Loucy (cell line): ENCODE measurements around the gene MYNN.

ENCODE experiments used
- H2AFZ ChIP-seq: fragments of 200-600 bp; sonication (generic); 2 replicates; pipeline ENCODE4 v1.6.0; 2016; ENCODE audit warnings: antibody characterized with exemption, mild to moderate bottlenecking, low read length, moderate library complexity
- H3F3A ChIP-seq: fragments of 200-600 bp; 2 replicates; pipeline ENCODE4 v1.6.0; 2016; ENCODE audit warnings: antibody characterized with exemption, low read depth, mild to moderate bottlenecking
- H3K27me3 ChIP-seq: fragments of 200-600 bp; sonication (generic); 2 replicates; pipeline ENCODE4 v1.6.1; 2014; ENCODE audit warnings: low read length, mild to moderate bottlenecking; ENCODE audit not compliant: insufficient read depth, poor library complexity, severe bottlenecking
- H3K36me3 ChIP-seq: fragments of 200-600 bp; sonication (generic); 2 replicates; pipeline ENCODE4 v1.6.1; 2016; ENCODE audit warnings: low read length; ENCODE audit not compliant: insufficient read depth
- H3K4me1 ChIP-seq: fragments of 200-600 bp; sonication (generic); 2 replicates; pipeline ENCODE4 v1.5.1; 2014; ENCODE audit warnings: low read length, mild to moderate bottlenecking; ENCODE audit not compliant: insufficient read depth, poor library complexity, severe bottlenecking
- H3K4me2 ChIP-seq: fragments of 200-600 bp; sonication (generic); 2 replicates; pipeline ENCODE4 v1.6.0; 2014; ENCODE audit warnings: antibody characterized with exemption, low read length, low read depth, mild to moderate bottlenecking; ENCODE audit not compliant: poor library complexity, severe bottlenecking
- H3K4me3 ChIP-seq: fragments of 200-600 bp; sonication (generic); 2 replicates; pipeline ENCODE4 v1.5.1; 2014; ENCODE audit warnings: low read length, mild to moderate bottlenecking, mixed read lengths; ENCODE audit not compliant: poor library complexity, severe bottlenecking
- H3K79me2 ChIP-seq: fragments of 200-600 bp; sonication (generic); 2 replicates; pipeline ENCODE4 v1.6.1; 2014; ENCODE audit warnings: low read length; ENCODE audit not compliant: insufficient read depth
- H3K9ac ChIP-seq: fragments of 200-600 bp; sonication (generic); 2 replicates; pipeline ENCODE4 v1.6.0; 2014; ENCODE audit warnings: mild to moderate bottlenecking, low read depth, low read length, moderate library complexity; ENCODE audit not compliant: poor library complexity, severe bottlenecking
- H3K9me2 ChIP-seq: fragments of 200-600 bp; sonication (generic); replicated peaks from 2 replicates; pipeline ENCODE4 v1.6.1; 2016; ENCODE audit warnings: low read depth, low read length, mixed read lengths
- H3K9me3 ChIP-seq: fragments of 200-600 bp; sonication (generic); 2 replicates; pipeline ENCODE4 v1.6.1; 2014; ENCODE audit warnings: mild to moderate bottlenecking, antibody characterized with exemption, low read length, low read depth; ENCODE audit not compliant: insufficient read depth
- H4K20me1 ChIP-seq: fragments of 200-600 bp; sonication (generic); 2 replicates; pipeline ENCODE4 v1.6.0; 2014; ENCODE audit warnings: antibody characterized with exemption, low read length, mild to moderate bottlenecking; ENCODE audit not compliant: insufficient read depth, poor library complexity, severe bottlenecking
- CTCF ChIP-seq: fragments of 200-600 bp; sonication (generic); conservative IDR thresholded peaks from 2 replicates; pipeline ENCODE4 v1.5.1; 2014; ENCODE audit warnings: mild to moderate bottlenecking, antibody characterized with exemption, low read length
- EZH2phosphoT487 ChIP-seq: fragments of 200-600 bp; IDR thresholded peaks from 2 replicates; pipeline ENCODE4 v1.6.1; 2018; ENCODE audit warnings: antibody characterized with exemption, mild to moderate bottlenecking, moderate library complexity, borderline replicate concordance

Gene MYNN

GRCh38 chr3:169755488-169755887 is 17.7 kb upstream of the MYNN start:
- Histone ChIP-seq H3K9me3 (no peaks in the 10 kb centered on the region), H3K9ac (no peak overlapping the region), H3K36me3 (no peaks in the 10 kb centered on the region), H3K9me2 (no peaks in the 10 kb centered on the region), H3F3A (peaks cover 7% of the 10 kb centered on the region), H4K20me1 (no peaks in the 10 kb centered on the region), H3K4me2 (no peak overlapping the region), H3K4me1 (peaks cover 22% of the 10 kb centered on the region), H3K79me2 (no peaks in the 10 kb centered on the region), H3K4me3 (no peak overlapping the region), H3K27me3 (peaks cover 16% of the 10 kb centered on the region), H2AFZ (no peak overlapping the region)
- TF ChIP-seq EZH2phosphoT487 (no peak), CTCF (no peak)

GRCh38 chr3:169758359-169758994 is 14.7 kb upstream of the MYNN start:
- Histone ChIP-seq H3K79me2 (no peaks in the 10 kb centered on the region), H3K9me3 (no peaks in the 10 kb centered on the region), H3F3A (peaks cover 7% of the 10 kb centered on the region), H4K20me1 (no peaks in the 10 kb centered on the region), H3K4me3 (peak overlapping the region; percentile 5), H3K36me3 (no peaks in the 10 kb centered on the region), H3K9ac (no peak overlapping the region), H2AFZ (no peak overlapping the region), H3K4me1 (peaks cover 26% of the 10 kb centered on the region), H3K4me2 (peak overlapping the region; percentile 56), H3K27me3 (peaks cover 16% of the 10 kb centered on the region), H3K9me2 (no peaks in the 10 kb centered on the region)
- no peak for TF ChIP-seq CTCF
- no peak for TF ChIP-seq EZH2phosphoT487

DNA sequence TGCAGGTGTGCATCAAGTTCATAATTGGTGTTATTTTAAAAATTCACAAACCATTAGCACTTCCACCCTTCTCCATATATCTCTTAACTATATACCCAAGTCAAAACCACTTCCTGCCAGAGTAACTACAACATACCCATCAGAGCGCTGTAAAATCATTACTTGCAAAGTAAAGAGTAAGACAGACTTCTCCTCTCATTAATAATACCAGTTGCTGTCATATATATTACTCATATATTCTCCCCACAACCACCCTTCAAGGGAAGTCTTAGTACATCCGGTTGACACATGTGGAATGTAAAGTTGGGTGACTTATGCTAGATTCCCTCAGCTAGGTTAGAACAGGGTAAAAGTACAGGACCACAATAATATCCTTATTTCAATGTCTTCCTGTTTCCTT is 13.9 kb upstream of the MYNN start:
- no peak overlapping the region for H2AFZ ChIP-seq
- H3K4me1 ChIP-seq, result peaks cover 33% of the 10 kb centered on the region
- peaks cover 16% of the 10 kb centered on the region for H3K27me3 ChIP-seq
- no peaks in the 10 kb centered on the region for H3K79me2 ChIP-seq
- peak overlapping the region; percentile 56 for H3K4me2 ChIP-seq
- H4K20me1 ChIP-seq, result no peaks in the 10 kb centered on the region
- TF ChIP-seq CTCF (no peak), EZH2phosphoT487 (peak; percentile 68; the same call in 1 of the 2 replicates)
- H3K9ac ChIP-seq, result no peak overlapping the region
- H3K4me3 ChIP-seq, result peak overlapping the region; percentile 5
- no peaks in the 10 kb centered on the region for H3K9me3 ChIP-seq
- no peaks in the 10 kb centered on the region for H3K36me3 ChIP-seq
- H3K9me2 ChIP-seq, result no peaks in the 10 kb centered on the region
- peaks cover 7% of the 10 kb centered on the region for H3F3A ChIP-seq
